ENCODE measurements around the gene TBRG4.

The TBRG4 gene

DNA sequence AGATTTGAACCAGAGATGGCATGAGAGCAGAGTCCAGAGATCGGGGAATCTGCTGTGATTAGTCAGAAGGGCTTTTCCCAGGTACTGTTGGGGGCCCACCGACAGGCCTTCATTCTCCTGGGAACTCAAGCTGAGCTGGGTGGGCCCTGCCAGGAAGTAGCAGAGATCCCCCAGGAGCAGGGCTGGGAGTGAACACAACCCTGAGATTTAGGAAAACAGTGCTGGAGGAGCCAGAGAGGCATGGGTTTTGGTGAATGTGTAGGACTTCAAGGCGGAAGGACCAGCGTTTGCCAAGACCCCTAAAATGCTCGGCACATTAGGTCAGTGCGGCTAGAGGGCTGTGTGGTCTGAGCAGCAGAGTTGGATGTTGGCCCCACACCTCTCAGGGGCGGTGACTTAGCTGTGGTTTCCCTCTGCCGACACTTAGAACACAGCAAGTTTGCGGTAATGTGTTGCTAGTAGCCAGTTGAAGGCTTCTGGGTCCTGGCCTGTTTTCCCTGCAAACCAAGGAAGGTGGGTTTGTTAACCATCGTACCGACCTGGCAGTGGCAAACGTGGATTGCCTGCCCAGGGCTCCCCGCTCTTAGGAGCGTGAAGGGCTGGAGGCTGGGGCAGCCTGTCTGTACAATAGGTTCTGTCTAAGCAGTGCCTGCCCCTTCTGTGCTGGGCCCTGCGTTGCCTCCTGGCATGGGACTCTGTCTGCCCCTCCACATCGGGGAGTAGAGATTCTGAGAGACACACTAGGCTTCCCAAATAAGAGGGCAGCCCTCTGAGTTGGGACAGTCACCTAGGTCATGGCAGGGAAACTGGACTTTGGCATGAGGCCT, 36.8 kb downstream of the TBRG4 start:
- DNase-seq (ENCODE audit: low spot score): no peak

GRCh38 chr7:45073786-45074527, 37.5 kb downstream of the TBRG4 start:
- no peak for DNase-seq (ENCODE audit: low spot score)

- no peak for DNase-seq (ENCODE audit: low spot score)
These were observed 38.3 kb downstream of the TBRG4 start for GRCh38 chr7:45073031-45073785.

- no peak for DNase-seq (ENCODE audit: low spot score)
These were observed 39.1 kb downstream of the TBRG4 start for GRCh38 chr7:45072131-45073030.

DNA sequence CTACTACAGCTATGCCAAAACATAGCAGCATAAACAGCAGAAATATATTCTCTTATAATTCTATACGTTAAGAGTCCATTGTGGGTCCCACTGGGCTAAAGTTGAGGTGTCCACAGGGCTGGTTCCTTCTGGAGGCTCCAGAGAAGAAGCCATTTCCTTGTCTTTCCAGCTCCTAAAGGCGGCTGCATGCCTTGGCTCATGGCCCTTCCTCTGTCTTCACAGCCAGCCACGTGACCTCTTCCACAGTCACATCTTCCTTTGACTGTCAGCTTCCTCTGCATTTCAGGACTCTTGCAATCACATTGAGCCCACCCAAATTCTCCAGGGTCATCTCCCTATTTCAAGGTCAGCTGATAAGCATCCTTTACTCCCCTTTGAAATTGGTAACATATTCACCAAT, 40.0 kb downstream of the TBRG4 start:
- no peak for DNase-seq (ENCODE audit: low spot score)

DNA sequence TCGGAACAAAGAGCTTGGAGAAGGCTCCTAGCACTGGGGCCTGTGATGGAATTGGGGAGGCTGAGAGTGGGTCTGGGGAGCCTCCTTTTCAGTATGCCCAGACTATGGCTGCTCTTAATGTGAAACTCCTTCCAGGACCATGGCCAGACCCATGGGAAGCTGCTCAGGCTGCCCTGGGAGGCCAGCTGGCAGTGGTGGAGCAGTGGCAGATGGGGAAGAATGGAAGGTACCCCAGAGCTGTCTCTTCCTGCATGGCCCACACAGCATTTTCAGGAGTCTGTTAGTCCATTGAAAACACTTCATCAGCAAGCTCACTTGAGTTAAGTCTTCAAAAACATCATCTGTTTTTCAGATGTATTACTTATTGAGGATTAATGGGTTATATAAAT, 41.2 kb downstream of the TBRG4 start:
- no peak for DNase-seq (ENCODE audit: low spot score)

- DNase-seq (ENCODE audit: low spot score): no peak
These were observed 41.8 kb downstream of the TBRG4 start for GRCh38 chr7:45069444-45070253.

GRCh38 chr7:45068236-45069023, 43.1 kb downstream of the TBRG4 start:
- DNase-seq (ENCODE audit: low spot score): no peak

DNA sequence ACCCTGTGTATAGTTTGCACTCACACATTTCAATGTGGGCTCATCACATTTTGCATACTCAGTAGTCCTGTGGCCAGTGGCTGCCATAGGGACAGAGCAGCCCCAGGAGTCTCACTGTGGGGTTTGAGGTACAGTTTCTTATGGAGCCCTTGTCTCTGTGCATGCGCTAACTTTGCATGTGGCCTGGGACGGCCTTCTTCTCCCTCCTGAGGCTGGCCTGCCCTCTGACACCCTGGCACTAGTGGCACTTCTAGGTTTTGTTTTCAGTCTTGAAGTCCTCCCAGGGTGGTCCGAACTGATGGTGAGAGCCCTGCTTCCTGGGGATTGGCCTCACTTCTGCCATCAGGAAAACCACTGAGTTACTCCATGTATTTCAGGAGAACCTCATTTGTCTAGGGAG, 43.9 kb downstream of the TBRG4 start:
- DNase-seq (ENCODE audit: low spot score): no peak

DNA sequence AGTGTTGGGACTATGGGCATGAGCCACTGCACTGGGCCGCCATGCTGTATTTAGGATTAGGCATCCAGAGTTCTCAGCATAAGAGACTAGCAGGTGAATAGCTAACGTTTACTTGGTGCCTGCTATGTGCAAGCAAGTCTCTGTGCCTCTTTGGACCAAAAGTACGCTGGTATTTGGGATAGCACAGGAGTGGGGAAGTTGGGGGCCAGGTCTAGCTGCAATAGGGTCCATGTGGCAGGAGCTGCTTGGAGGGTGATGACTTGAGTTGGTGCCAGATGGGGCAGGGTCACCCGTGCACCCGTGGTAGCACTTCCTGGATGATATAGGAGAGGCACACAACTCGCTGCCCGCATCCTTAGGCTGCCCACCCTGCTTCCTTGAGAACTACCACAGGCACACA, 45.1 kb downstream of the TBRG4 start:
- no peak for DNase-seq (ENCODE audit: low spot score)

DNA sequence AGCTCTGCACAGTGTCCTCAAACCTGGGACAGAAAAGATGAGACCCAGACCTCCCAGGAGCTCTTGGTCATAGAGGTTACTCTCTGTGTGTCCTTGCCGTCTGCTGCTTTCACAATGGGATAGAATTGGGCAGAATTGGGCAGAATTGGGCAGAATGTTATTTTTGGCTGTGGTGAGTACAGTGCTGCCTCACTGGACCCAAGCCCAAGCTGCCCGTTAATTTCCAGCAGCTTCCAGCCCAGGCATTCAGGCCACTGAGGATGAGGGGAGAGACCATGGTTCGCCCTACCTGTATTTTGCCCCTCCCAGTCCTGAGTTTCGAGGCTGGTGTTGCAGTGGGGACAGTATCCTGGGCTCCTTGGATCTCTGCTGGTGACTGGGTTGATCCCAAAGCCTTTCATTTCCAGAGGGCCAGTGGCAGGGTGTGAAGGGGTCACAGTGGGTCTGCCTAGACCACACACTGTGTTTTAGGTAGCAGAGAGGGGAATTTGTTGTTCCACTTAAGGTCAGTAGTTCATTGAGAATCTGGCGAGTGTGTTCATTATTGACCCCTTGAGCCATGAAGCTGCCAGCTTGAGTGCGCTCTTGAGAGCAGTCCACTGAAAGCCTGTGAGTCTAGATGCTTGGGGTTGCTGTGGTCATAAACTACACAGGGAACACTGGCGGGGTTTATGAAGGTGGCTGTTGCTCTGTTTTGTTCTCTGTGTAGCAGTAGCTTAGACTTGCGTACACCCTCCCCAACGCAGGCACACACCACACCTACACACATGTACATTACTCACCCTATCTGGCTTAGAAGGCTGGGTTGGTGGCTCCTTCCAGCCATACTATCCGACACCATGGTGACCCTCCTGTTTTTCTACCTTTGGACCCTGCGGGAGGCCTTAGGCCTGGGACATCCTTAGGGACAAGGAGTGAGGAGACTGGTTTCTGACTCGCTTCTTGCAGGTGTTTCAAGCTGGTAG, 46.2 kb downstream of the TBRG4 start:
- no peak for DNase-seq (ENCODE audit: low spot score)

DNA sequence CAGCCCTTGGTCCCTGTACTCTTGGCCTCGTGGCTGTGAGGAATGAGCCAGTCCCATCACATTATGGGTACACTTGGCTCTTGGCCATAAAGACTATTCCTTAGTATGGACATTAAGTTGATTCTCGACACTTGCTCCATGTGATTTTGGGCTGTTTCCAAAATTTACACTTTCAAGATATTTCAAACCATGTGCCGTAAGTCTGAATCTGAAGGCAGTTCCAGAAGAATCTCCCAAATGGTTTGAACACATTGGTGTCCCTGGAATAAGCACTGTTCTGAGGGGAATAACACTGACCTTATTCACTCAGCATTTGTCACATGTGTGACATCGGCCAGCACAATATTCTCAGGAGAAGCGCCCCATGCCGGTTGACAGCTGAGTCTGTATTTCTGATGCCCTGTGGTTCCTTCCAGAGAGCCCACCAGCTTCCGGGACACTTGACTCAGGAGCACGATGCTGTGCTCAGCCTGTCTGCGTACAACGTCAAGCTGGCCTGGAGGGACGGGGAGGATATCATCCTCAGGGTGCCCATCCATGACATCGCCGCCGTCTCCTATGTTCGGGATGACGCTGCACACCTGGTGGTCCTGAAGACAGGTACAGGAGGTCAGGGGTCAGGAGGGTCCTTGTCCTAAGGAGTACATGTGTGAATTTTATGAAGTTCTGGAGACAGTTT, 47.3 kb downstream of the TBRG4 start:
- no peak for DNase-seq (ENCODE audit: low spot score)

- no peak for DNase-seq (ENCODE audit: low spot score)
These were observed 49.6 kb downstream of the TBRG4 start for GRCh38 chr7:45061806-45062425.

- no peak for DNase-seq (ENCODE audit: low spot score)
These were observed 50.1 kb downstream of the TBRG4 start for GRCh38 chr7:45061352-45061751.

DNA sequence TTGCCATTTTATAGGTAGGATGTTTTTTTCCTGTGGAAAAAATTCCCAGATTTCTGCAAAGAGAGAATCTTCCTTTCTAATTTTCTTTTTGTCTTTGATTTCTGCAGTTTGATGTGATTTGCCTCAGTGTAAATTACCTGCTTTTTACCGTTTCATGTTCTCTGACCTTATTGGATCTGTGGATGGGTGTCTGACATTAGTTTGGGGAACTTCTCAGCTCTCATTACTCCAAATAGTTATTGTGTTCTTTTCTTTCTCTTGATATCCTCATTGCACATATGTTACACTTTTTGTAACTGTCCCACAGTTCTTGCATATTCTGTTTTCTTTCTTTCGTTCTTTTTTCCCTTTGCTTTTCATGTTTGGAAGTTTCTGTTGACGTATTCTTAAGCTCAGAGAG, 51.2 kb downstream of the TBRG4 start:
- DNase-seq (ENCODE audit: low spot score): no peak

DNA sequence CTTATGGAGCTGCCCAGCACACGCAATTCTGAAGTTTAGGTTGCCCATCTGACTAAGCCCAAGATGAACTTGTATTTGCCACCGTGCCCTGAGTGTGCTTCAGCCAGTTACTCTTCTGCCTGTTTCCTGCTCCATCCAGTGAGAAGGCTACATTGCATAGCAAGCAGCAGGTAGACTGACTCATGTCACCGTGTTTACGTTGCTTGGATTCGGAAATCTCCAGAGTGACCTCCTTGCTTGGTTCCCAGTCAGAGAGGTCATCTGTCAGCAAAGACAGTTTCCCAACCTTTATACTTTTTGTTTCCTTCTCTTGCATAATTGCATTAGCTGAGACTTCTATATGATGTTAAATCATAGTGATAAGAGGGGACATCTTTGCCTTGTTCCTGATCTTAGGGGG, 53.6 kb downstream of the TBRG4 start:
- no peak for DNase-seq (ENCODE audit: low spot score)

DNA sequence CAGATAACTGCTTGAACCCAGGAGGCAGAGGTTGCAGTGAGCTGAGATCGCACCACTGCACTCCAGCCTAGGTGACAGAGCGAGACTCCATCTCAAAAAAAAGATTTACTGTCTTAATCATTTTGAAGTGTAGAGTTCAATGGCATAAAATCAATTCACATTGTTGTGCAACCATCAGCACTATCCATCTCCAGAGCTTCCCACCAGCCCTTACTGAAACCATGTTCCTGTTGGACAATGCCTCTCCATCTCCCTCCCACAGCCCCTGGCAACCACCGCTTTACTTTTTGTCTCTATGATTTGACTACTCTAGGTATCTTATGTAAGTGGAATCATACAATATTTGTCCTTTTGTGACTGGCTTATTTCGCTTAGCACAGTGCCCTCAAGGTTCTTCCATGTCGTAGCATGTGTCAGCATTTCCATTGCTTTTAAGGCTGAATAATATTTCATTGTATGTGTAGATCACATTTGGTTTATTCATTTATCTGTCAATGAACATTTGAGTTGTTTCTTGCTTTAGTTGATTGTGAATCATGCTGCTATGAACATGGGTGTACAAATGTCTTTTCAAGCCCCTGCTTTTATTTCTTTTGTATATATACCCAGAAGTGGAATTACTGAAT, 55.8 kb downstream of the TBRG4 start:
- DNase-seq (ENCODE audit: low spot score): no peak
